GM13976 (cell line): Measurements from ENCODE around the gene COG2.

Experiments used
- DNase-seq: peaks from one replicate; pipeline ENCODE4 v3.0.0; 2012; ENCODE audit warnings: low spot score
- in situ Hi-C: fragments of 300-500 bp; cut with MboI; formaldehyde crosslinking; loops from one replicate; pipeline ENCODE4 v1.12.0; 2022; ENCODE audit warnings: low sequenced_read_pairs, mixed read lengths, inconsistent platforms; ENCODE audit not compliant: unreplicated experiment
- TF ChIP-seq, protein P1 (sequence below): IDR thresholded peaks from 2 replicates; pipeline ENCODE4 v1.5.1; 2012; ENCODE audit warnings: borderline replicate concordance, mild to moderate bottlenecking; ENCODE audit not compliant: insufficient read depth; ENCODE audit errors: extremely low read depth, missing control alignments, control extremely low read depth

Gene COG2

DNA sequence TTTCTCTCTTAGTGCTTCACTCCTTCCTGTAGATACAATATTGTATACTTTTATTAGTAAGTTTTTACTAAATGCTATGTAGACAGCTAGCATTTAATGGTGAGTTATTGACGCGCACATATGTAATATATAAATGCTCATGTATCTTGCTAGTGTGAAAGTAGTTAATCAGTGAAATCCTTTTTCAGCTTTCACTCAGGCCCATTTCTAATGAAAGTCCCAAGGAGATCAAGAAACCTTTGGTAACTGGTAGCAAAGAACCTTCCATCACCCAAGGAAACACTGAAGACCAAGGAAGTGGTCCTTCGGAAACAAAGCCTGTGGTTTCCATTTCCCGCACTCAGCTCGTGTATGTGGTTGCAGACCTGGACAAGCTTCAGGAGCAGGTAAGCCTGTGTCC lies 44.5 kb downstream of the COG2 start:
- TF ChIP-seq, protein P1, sequence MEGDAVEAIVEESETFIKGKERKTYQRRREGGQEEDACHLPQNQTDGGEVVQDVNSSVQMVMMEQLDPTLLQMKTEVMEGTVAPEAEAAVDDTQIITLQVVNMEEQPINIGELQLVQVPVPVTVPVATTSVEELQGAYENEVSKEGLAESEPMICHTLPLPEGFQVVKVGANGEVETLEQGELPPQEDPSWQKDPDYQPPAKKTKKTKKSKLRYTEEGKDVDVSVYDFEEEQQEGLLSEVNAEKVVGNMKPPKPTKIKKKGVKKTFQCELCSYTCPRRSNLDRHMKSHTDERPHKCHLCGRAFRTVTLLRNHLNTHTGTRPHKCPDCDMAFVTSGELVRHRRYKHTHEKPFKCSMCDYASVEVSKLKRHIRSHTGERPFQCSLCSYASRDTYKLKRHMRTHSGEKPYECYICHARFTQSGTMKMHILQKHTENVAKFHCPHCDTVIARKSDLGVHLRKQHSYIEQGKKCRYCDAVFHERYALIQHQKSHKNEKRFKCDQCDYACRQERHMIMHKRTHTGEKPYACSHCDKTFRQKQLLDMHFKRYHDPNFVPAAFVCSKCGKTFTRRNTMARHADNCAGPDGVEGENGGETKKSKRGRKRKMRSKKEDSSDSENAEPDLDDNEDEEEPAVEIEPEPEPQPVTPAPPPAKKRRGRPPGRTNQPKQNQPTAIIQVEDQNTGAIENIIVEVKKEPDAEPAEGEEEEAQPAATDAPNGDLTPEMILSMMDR, result no peak
- in situ Hi-C loops, result no loop called here
- DNase-seq, result no peak

- in situ Hi-C loops, result no loop called here
- TF ChIP-seq, protein P1, result no peak
- no peak for DNase-seq
These were observed 47.8 kb downstream of the COG2 start for GRCh38 chr1:230690101-230690500.

DNA sequence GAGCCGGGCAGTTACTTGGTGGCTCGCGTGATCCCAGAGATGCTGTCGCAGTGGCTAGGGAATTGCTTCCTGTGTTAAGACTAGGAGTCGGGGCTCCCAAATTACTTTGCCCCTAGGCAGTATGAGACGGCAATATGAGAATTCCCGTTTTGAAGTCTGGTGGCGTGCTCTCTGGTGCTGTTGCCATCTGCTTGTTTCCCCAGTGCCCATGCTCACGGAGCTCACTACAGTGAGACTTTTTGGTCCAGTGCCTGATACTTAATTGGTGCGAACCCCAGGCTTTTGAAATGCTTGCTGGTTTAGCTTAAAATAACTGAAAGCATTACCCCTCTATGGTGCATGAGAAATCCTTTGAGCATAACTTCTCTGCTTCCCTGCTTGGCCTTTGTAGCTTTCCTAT lies 49.3 kb downstream of the COG2 start:
- in situ Hi-C loops, result no loop called here
- TF ChIP-seq, protein P1, result no peak
- no peak for DNase-seq

DNA sequence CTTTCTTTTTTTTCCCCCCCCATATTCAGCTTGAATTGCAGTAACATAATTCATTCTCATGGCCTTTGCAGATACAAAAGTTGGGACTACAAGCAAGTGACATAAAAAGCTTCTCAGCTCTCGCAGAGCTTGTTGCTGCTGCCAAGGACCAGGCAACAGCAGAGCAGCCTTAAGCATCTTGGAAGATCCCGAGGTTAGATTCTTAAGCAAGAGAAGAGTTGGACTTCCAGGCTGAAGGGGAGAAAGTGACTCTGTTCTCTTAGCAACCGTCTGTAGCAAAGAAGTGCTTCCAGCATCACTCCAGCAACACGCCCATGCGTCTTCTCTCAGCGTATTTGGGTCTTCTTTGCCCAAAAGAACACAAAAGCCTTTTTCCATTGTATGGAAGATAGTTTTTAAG lies 50.9 kb downstream of the COG2 start:
- TF ChIP-seq, protein P1, result no peak
- DNase-seq, result no peak
- in situ Hi-C loops, result no loop called here

- in situ Hi-C loops, result no loop called here
- TF ChIP-seq, protein P1, result no peak
- DNase-seq, result no peak
These were observed 51.5 kb downstream of the COG2 start for GRCh38 chr1:230693777-230694176.

GRCh38 chr1:230694464-230694863 lies 52.2 kb downstream of the COG2 start:
- TF ChIP-seq, protein P1, result no peak
- in situ Hi-C loops, result no loop called here

DNA sequence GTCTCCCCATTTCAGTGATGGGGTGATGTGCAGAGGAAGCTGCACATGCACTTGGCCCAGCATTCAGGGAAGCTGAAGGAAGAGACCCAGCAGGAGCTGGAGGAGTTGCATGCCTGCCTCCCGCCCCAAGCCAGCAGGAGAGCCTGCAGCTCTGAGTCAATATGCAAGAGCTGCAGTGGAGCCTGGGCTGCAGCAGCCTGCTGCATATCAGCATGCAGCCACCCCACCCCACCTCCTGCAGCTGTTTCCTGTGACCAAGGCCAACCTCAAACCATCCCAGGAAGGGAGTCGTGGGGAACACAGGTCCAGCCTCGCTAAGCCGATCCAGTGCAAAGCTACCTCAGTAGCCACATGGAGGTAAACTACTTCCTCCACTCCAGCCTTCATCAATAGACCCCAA lies 52.7 kb downstream of the COG2 start:
- in situ Hi-C loops, result no loop called here
- no peak for DNase-seq
- TF ChIP-seq, protein P1, result no peak

More at GRCh38 chr1:230694464-230694863, 52.2 kb downstream of the COG2 start:
- DNase-seq, result no peak
